Effector CD4-positive, alpha-beta T cell (primary cell): ENCODE data around the gene FAM200B.
"Not testable (repeated sequence)": the region's sequence is repeated elsewhere in the genome, so short reads cannot be mapped to it uniquely, and the experiment has no call there.

Experiments used
- DNase-seq: peaks from one replicate; pipeline ENCODE4 v3.0.0-alpha.2; 2020

The FAM200B gene

GRCh38 chr4:15696866-15697265 is 15.2 kb downstream of the FAM200B start:
- DNase-seq = no peak

DNA sequence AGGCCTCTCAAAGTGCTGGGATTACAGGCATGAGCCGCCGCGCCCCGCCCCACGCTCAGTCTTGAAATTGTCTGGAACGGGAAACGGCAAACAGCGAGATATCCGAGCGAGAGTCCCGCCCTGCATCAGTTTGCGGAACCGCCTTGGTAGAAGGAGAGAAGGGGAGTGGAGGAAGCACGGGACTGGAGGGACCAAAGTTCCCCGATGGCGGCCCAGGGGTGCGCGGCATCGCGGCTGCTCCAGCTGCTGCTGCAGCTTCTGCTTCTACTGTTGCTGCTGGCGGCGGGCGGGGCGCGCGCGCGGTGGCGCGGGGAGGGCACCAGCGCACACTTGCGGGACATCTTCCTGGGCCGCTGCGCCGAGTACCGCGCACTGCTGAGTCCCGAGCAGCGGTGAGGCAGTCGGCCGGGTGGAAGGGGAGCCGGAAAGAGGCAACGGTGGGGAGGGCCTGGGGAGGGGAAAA is 21.3 kb downstream of the FAM200B start, which contains the start of gene BST1:
Gene BST1 (plus strand): TSS at position 125 of the 463 bp plus-strand sequence. CDS start 80 bp downstream, at position 205.
- peak; percentile 28 for DNase-seq

- no peak for DNase-seq
Measured at GRCh38 chr4:15703439-15703838, 21.8 kb downstream of the FAM200B start.

- no peak for DNase-seq
Measured at GRCh38 chr4:15704129-15704528, 22.5 kb downstream of the FAM200B start.

- DNase-seq = no peak
Measured at GRCh38 chr4:15706646-15707362, 25.2 kb downstream of the FAM200B start.

GRCh38 chr4:15707363-15707715 is 25.7 kb downstream of the FAM200B start:
- no peak for DNase-seq

DNA sequence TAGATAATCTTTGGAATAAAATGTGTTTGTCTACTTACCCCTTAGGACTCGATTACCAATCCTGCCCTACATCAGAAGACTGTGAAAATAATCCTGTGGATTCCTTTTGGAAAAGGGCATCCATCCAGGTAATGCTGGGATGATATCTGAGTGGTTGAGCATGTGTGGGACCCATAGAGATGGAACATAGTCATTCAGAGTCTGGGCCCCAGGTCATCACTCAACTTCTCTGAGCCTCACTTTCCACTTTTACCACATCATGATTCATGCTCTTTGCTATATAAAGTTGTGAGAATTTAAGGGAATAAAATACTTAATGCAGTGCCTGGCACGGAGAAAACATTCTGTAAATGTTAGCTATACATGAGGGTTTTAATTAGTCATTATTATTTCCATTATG is 30.1 kb downstream of the FAM200B start:
- DNase-seq = no peak

- DNase-seq = no peak
Measured at GRCh38 chr4:15712214-15712613, 30.6 kb downstream of the FAM200B start.

DNA sequence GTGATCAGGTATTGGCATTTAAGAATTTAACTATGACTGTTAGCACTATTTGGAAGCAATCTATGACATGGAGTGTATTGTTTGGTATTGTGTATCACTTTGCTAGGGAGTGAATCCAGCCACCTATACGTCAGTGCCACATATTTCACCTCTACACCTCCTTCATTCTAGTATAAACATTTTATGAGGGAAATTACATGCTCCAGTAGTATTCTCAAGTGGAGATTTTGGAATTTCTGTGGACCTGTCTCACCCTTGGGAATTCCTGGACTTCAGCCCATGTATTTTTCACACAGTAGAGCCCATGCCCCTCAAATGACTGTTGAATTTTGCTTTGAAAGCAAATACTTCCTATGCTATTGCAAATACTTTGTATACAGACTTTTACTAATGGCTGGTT is 32.5 kb downstream of the FAM200B start:
- DNase-seq = no peak

DNA sequence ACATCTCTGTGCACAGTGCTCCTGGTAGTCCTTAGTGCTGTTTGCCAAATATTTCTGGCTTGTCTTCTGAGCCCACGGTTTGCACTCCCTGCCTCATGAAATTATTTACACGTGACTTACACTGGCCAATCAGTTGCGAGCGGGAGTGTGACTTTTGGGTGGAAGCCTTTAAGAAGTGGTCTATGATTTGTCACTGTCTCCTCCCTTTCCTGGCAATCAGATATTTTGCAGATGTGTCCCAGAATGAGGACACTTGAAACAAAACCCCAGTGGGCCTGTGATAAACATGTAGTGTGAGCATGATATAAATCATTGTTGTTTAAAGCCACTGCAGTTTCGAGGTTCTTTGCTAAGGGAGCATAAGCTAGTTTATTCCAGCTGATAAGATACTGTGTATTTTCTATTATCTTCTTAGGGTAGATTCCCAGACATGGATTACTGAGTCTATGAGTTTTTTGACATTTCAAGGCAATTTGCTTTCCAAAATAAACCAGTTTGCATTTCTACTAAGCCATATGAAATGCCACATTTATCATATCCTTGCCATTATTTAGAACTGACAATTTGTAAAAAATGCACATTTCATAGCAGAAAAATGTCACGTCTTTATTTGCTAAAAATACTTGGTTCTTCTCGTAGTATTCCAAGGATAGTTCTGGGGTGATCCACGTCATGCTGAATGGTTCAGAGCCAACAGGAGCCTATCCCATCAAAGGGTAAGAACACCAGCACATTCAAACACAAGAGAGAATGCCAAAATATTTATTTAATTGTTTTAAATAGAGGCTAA is 33.2 kb downstream of the FAM200B start:
- DNase-seq = no peak

DNA sequence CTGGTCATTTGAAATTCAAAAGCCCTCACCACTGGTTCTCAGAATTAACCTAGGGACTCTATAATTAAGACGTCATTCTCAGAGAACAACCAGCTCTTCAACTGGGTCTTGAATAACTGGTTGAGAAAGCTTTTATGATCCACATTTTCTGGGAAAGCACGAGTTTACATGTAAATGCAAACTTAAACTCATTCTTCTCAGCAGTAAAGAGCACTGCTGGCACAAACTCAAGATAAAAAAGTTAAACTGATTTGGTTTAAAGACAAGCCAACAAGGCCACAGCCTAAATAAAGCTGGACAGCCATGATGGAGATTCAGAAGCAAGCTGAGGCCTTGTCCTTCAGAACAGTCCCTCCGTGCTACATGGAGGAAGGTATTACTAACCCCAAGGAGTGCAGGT is 34.5 kb downstream of the FAM200B start:
- no peak for DNase-seq

DNA sequence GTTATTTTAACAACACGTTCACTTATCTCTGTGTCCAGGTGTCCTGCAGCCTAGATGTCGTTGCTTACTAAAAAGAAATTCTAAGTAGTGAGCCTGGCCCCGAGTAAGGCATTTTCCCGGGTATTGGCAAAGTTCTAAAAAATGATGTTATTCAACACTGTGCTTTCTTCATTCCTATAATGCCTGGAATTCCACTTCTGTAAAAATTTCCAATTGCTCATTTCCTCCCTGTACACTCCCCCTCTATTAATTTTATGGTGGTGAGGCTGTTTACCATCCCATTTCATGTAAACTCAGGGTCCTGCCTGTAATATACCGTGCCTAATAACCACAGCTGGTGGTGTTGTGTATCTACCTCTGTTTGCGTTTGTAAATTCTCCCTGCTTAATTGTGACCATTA is 35.5 kb downstream of the FAM200B start:
- no peak for DNase-seq

DNA sequence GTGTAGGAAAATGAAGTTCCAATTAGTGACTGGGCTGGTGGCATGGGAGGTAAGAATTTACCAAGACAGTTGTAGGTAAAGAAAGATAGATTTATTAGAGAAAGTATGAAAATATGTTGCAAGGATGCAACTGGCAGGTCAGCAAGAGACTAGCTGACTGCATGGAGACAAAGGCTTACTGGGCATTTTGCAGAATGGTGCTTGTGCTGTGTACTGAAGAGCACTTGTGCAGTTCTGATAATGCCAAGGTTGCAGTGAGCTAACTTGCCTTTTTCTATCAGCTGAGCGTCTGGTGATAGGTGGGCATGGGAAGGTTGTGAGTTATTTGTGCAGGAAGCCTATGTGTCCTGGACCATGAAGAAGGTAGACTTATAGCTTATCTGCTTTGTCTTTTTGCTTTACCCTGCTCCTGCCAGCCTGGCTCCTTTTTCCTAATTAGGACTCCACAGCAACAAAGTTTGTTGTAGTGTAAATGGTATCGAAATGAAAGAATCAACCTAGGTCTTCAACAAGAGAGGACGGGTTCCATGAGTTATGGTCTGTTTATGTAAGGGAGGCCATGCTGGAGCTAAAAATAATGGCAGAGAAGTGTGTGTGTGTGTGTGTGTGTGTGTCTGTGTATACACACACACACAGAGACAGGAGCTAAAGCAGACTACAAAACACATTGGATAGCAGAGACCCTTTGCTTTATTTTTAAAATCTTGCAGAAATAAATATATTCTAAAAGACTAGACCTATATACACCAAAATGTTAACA is 36.2 kb downstream of the FAM200B start:
- DNase-seq = no peak

DNA sequence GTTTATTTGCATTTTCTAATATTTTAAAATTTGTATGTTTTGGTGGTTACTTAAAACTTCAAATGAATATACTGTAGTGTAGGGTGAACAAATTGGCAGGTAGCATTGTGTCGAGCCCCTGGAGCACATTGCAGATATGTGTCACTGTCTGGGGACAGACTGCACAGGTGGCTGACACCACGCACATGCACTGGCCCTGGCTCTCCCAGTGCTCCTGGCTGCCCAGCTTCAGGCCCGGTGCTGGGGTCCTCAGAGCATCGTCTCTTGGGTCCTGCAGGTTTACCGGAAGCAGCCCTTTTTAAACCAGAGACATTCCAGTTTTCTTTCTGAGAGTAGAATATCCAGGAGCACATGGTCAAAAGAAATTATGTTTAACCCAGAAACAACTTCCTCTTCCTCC is 36.8 kb downstream of the FAM200B start:
- no peak for DNase-seq

- DNase-seq = no peak
Measured at GRCh38 chr4:15718959-15719358, 37.3 kb downstream of the FAM200B start.

DNA sequence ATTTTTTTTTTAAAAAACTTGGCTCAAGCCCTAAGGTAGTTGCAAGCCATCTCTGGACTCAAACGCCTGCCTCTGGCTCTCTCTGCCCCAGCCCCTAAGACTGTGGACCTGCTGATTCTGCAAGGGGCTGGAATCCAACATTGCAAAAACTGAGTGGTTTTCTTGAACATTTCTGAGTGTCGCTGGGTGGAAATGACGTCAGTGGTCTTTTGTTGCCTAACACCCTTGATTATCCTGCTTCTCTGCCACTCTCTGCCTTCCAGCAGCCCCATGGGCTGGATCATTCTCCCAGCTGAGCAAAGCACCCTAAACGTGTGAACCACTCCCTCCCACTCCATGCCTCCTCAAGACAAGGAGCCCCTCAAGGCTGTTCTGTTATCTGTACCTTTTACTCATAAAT is 37.9 kb downstream of the FAM200B start:
- DNase-seq = no peak

- DNase-seq = no peak
Measured at GRCh38 chr4:15720851-15721250, 39.2 kb downstream of the FAM200B start.

- DNase-seq = no peak
Measured at GRCh38 chr4:15725608-15726007, 44.0 kb downstream of the FAM200B start.

- DNase-seq = peak; percentile 7
Measured at GRCh38 chr4:15729910-15730533, 48.4 kb downstream of the FAM200B start.

GRCh38 chr4:15733061-15733460 is 51.4 kb downstream of the FAM200B start:
- DNase-seq = not testable (repeated sequence)

GRCh38 chr4:15735536-15735935 is 53.9 kb downstream of the FAM200B start:
- DNase-seq = no peak

- no peak for DNase-seq
Measured at GRCh38 chr4:15736514-15737050, 55.0 kb downstream of the FAM200B start.

- no peak for DNase-seq
Measured at GRCh38 chr4:15737255-15737654, 55.6 kb downstream of the FAM200B start.
